Epidermal melanocyte (primary cell): Measurements from ENCODE around the gene RTP3.

Experiments used
- DNase-seq: peaks from one replicate; pipeline ENCODE4 v3.0.0; 2011; ENCODE audit warnings: low spot score; ENCODE audit not compliant: insufficient read length

The RTP3 gene

DNA sequence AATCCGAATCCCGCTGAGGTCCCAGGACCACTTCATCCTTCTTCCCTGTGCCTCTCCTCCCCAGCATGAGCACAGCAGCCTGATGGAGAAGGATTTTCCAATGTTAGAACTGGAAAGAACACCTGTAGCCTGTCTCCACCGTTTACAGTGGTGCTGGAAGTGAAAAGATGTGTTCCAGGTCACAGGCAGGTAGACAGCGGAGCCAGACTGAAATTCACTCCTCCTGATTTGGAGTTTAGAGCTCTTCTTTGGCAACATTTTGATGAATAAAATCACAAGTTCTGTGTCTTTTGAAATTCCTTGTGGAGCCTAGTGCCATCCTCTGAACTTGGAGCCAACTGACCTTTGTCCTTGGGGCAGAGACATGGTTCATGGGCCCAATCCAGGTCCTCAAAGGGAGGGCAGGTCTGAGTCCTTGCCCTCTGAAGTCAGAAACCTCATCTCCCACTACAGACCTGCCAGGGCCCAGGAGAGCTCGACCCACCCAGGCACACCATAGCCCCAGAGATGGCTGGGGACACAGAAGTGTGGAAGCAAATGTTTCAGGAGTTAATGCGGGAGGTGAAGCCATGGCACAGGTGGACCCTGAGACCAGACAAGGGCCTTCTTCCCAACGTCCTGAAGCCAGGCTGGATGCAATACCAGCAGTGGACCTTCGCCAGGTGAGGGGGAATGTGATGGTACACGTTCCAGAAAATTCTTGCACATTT lies at the start of gene RTP3:
Gene RTP3 (plus strand): TSS at position 421 of the 710 bp plus-strand sequence. CDS start 87 bp downstream, at position 508.
- no peak for DNase-seq

- DNase-seq: no peak
These were observed 49.1 kb upstream of the RTP3 start for GRCh38 chr3:46448721-46449120.

- DNase-seq: no peak
These were observed 47.8 kb upstream of the RTP3 start for GRCh38 chr3:46449755-46450552.

GRCh38 chr3:46453526-46454208 lies 44.1 kb upstream of the RTP3 start:
- no peak for DNase-seq

- no peak for DNase-seq
These were observed 43.6 kb upstream of the RTP3 start for GRCh38 chr3:46454209-46454595.

DNA sequence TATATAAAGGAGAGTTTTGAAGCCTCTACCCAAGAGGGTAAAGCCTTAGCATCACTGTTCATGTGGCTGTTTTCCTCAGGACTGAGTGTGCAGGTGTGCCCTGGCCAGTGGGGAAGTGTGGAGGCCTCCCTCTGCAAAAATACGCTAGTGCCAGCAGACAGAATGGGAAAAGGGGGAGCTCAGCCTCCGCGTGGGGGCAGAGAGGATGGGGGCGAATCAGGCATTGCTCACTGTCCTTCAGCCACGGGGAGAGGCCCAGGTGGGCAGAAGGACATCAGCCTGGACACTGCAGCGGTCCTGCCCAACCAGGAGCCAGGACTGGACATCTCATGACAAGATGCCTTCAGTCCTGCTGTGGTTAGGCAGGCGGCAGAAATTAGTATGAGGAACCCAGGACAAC lies 43.2 kb upstream of the RTP3 start:
- DNase-seq: no peak

GRCh38 chr3:46455231-46456115 lies 42.3 kb upstream of the RTP3 start:
- DNase-seq: no peak

GRCh38 chr3:46456118-46456517 lies 41.7 kb upstream of the RTP3 start:
- no peak for DNase-seq

GRCh38 chr3:46460051-46460450 lies 37.7 kb upstream of the RTP3 start:
- DNase-seq: no peak

GRCh38 chr3:46462111-46462510 lies 35.7 kb upstream of the RTP3 start:
- DNase-seq: no peak

DNA sequence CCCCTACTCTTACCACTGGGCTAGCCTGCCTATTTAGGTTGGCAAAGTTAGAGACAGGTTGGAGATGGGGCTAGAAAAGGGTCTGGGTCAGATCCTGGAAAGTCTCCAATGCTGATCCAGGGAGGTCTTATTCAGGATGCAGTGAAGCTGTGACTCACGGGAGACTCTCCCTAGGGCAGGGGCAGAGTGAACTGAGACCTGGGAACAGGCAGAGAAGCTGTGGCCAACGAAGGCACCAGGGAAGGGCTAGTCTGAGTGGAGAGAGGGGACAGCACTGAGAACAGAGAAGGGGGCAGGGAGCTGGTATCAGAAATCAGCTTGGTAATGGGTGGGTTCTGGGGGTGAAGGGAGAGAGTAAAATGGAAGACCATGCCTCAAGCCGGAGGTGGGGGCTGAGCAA lies 35.3 kb upstream of the RTP3 start:
- no peak for DNase-seq

GRCh38 chr3:46463120-46463867 lies 34.5 kb upstream of the RTP3 start:
- DNase-seq: no peak

DNA sequence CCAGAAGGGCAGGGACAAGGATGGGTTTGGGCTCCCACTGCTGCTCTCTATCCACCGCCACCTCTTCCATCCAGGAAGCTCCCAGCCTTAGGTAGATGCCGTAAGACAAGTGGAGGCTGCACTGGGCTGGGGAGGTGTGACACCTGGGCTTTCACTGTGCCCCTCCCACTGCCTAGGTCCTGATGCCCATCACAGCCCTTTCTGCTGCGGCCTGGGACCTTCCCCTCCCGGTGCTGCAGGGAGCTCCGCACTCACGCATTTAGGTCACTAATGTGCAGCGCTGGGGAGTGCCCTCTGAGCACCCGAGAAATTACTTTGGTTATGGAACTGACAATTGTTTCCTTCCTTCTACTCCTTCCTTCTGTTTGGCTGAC lies 33.9 kb upstream of the RTP3 start:
- no peak for DNase-seq

DNA sequence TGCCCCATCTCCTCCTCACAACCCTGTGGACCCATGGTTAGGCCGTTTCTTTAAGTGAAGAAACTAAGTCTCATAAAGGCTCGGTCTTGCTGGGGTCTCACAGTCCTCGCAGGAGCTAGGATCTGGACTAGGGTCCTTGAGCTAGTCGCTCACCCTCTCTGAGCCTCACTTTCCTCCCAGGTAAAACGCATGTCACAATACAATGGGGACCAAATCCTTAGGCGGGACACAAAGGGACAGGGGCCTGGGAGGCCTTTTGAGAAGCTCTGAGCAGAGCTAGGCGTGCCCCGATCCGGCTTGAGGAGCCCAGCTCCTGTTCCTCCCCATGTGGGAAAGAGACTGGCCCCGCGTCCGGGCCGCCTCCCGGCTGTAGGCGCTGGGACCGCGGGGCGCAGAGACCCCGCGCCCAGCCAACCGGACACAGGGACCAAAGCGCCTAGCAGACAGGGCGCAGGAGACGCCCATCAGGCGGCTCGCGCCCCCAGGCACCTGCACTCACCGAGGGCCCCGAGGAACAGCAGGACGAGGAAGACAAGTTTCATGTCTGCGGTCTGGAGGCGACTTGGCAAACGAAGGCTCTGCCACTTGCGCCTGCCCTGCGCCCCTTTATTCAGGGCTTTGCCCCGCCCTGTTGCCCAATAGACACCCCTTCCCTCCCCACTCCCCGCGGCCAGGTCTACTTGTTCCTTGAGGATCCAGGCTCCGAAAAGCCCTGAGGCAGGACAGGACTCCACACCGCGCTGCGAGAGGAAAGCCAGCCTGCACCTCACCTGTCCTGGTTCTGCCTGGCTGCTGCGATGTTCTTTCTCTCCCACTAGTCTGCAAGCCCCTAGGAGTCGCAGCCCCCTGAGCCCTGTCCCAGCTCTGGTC lies 33.2 kb upstream of the RTP3 start, which contains the start of gene LTF:
Gene LTF (minus strand): TSS at position 580 of the 870 bp plus-strand sequence. CDS start 38 bp downstream, at position 542.
- DNase-seq: no peak

- DNase-seq: no peak
These were observed 32.6 kb upstream of the RTP3 start for GRCh38 chr3:46465196-46465520.

DNA sequence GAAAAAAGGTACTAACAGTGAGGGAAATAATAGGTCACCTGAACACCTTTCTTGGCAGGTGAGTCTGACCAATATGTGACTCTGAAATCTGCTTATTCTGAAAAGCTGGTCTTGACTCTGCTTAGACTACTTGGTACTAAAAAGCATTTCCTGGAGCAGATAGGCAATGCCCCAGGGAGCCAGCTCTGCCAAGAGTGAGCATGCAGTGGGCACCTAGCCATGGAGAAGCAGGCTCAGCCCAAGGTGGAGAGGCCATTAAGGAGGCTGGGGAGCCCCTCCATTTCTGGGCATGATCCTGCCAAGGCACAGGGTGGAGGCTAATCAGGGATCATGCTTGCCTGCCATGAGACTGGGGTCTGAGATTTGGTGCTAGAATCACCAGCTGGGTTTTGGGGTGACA lies 31.5 kb upstream of the RTP3 start:
- DNase-seq: no peak

GRCh38 chr3:46466871-46467403 lies 30.8 kb upstream of the RTP3 start:
- DNase-seq: no peak

GRCh38 chr3:46467562-46467961 lies 30.2 kb upstream of the RTP3 start:
- DNase-seq: no peak
